Effector memory CD4-positive, alpha-beta T cell (primary cell): ENCODE measurements around the gene TENM4.

Experiments used
- DNase-seq, 3 donors: peaks; one replicate each; pipeline ENCODE4 v3.0.0-alpha.2; 2020
- H3K27ac ChIP-seq: 2 replicates; pipeline ENCODE4 v1.7.0; 2013; ENCODE audit warnings: mild to moderate bottlenecking, low read length, moderate library complexity; ENCODE audit not compliant: insufficient read depth, poor library complexity, severe bottlenecking
- H3K27me3 ChIP-seq: replicated peaks from 2 replicates; pipeline ENCODE4 v1.7.0; 2013; ENCODE audit warnings: mild to moderate bottlenecking, low read length; ENCODE audit not compliant: insufficient read depth, control insufficient read depth, poor library complexity, severe bottlenecking
- H3K36me3 ChIP-seq: 2 replicates; pipeline ENCODE4 v1.7.0; 2013; ENCODE audit warnings: mild to moderate bottlenecking, low read length, moderate library complexity; ENCODE audit not compliant: control insufficient read depth, insufficient read depth
- H3K4me1 ChIP-seq: 2 replicates; pipeline ENCODE4 v1.7.0; 2013; ENCODE audit warnings: low read length, mild to moderate bottlenecking; ENCODE audit not compliant: control insufficient read depth, insufficient read depth, poor library complexity, severe bottlenecking
- H3K4me3 ChIP-seq: 2 replicates; pipeline ENCODE4 v1.7.0; 2013; ENCODE audit warnings: low read length, low read depth, mild to moderate bottlenecking; ENCODE audit not compliant: insufficient read depth, poor library complexity, severe bottlenecking
- H3K9me3 ChIP-seq: 2 replicates; pipeline ENCODE4 v1.7.0; 2013; ENCODE audit warnings: mild to moderate bottlenecking, low read length, moderate library complexity; ENCODE audit not compliant: control insufficient read depth

TENM4 gene

GRCh38 chr11:78870655-78871054, 570.2 kb downstream of the TENM4 start:
- Histone ChIP-seq H3K27ac (no peak overlapping the region), H3K9me3 (no peaks in the 10 kb centered on the region), H3K4me1 (no peaks in the 10 kb centered on the region), H3K4me3 (no peak overlapping the region), H3K36me3 (no peaks in the 10 kb centered on the region), H3K27me3 (no peaks in the 10 kb centered on the region)
- no peak for DNase-seq

- DNase-seq = no peak
Measured at GRCh38 chr11:78869293-78869692, 571.5 kb downstream of the TENM4 start.

GRCh38 chr11:78868563-78868962, 572.3 kb downstream of the TENM4 start:
- no peak for DNase-seq
- H3K36me3 ChIP-seq = no peaks in the 10 kb centered on the region
- no peak overlapping the region for H3K27ac ChIP-seq
- no peaks in the 10 kb centered on the region for H3K27me3 ChIP-seq
- no peaks in the 10 kb centered on the region for H3K4me1 ChIP-seq
- H3K9me3 ChIP-seq = no peaks in the 10 kb centered on the region
- H3K4me3 ChIP-seq = no peak overlapping the region

More at GRCh38 chr11:78869293-78869692, 571.5 kb downstream of the TENM4 start:
- Histone ChIP-seq H3K4me1 (no peaks in the 10 kb centered on the region), H3K27me3 (no peaks in the 10 kb centered on the region), H3K27ac (no peak overlapping the region), H3K4me3 (no peak overlapping the region), H3K9me3 (no peaks in the 10 kb centered on the region), H3K36me3 (no peaks in the 10 kb centered on the region)

- H3K4me1 ChIP-seq = no peaks in the 10 kb centered on the region
- no peak overlapping the region for H3K4me3 ChIP-seq
- H3K9me3 ChIP-seq = no peaks in the 10 kb centered on the region
- H3K27me3 ChIP-seq = no peaks in the 10 kb centered on the region
- no peak overlapping the region for H3K27ac ChIP-seq
- H3K36me3 ChIP-seq = no peaks in the 10 kb centered on the region
- no peak for DNase-seq
Measured at GRCh38 chr11:78860720-78861422, 580.0 kb downstream of the TENM4 start.

- Histone ChIP-seq H3K9me3 (no peaks in the 10 kb centered on the region), H3K36me3 (no peaks in the 10 kb centered on the region), H3K27ac (no peak overlapping the region), H3K4me1 (no peaks in the 10 kb centered on the region), H3K4me3 (no peak overlapping the region), H3K27me3 (no peaks in the 10 kb centered on the region)
- no peak for DNase-seq
Measured at GRCh38 chr11:78857688-78858087, 583.1 kb downstream of the TENM4 start.

GRCh38 chr11:78856211-78856610, 584.6 kb downstream of the TENM4 start:
- Histone ChIP-seq H3K9me3 (no peaks in the 10 kb centered on the region), H3K4me1 (no peaks in the 10 kb centered on the region), H3K27ac (no peak overlapping the region), H3K4me3 (no peak overlapping the region), H3K27me3 (no peaks in the 10 kb centered on the region), H3K36me3 (no peaks in the 10 kb centered on the region)
- DNase-seq = no peak

- DNase-seq = no peak
Measured at GRCh38 chr11:78855116-78855515, 585.7 kb downstream of the TENM4 start.

GRCh38 chr11:78853521-78853920, 587.3 kb downstream of the TENM4 start:
- Histone ChIP-seq H3K27ac (no peak overlapping the region), H3K27me3 (no peaks in the 10 kb centered on the region), H3K9me3 (no peaks in the 10 kb centered on the region), H3K36me3 (no peaks in the 10 kb centered on the region), H3K4me1 (no peaks in the 10 kb centered on the region), H3K4me3 (no peak overlapping the region)
- no peak for DNase-seq

More at GRCh38 chr11:78855116-78855515, 585.7 kb downstream of the TENM4 start:
- H3K27ac ChIP-seq = no peak overlapping the region
- no peaks in the 10 kb centered on the region for H3K36me3 ChIP-seq
- H3K9me3 ChIP-seq = no peaks in the 10 kb centered on the region
- no peak overlapping the region for H3K4me3 ChIP-seq
- H3K4me1 ChIP-seq = no peaks in the 10 kb centered on the region
- no peaks in the 10 kb centered on the region for H3K27me3 ChIP-seq

- Histone ChIP-seq H3K27me3 (no peaks in the 10 kb centered on the region), H3K27ac (no peak overlapping the region), H3K9me3 (no peaks in the 10 kb centered on the region), H3K4me3 (no peak overlapping the region), H3K36me3 (no peaks in the 10 kb centered on the region), H3K4me1 (no peaks in the 10 kb centered on the region)
- no peak for DNase-seq
Measured at GRCh38 chr11:78851878-78852586, 588.8 kb downstream of the TENM4 start.

GRCh38 chr11:78850078-78850477, 590.8 kb downstream of the TENM4 start:
- no peak overlapping the region for H3K27ac ChIP-seq
- H3K27me3 ChIP-seq = no peaks in the 10 kb centered on the region
- no peaks in the 10 kb centered on the region for H3K9me3 ChIP-seq
- no peak for DNase-seq
- H3K36me3 ChIP-seq = no peaks in the 10 kb centered on the region
- no peaks in the 10 kb centered on the region for H3K4me1 ChIP-seq
- no peak overlapping the region for H3K4me3 ChIP-seq
